GM19468 (cell line): ENCODE data around the gene PRTG.
"Not testable (repeated sequence)": the region's sequence is repeated elsewhere in the genome, so short reads cannot be mapped to it uniquely, and the experiment has no call there.

Source experiments
- ATAC-seq: cut with Tn5 transposase; IDR thresholded peaks from one replicate; pipeline ENCODE4 v1.9.1; 2021; ENCODE audit warnings: mild to moderate bottlenecking, moderate library complexity, moderate number of reproducible peaks; ENCODE audit not compliant: unreplicated experiment; ENCODE audit errors: extremely low read depth

Gene PRTG

GRCh38 chr15:55652359-55652758, 90.6 kb downstream of the PRTG start:
- ATAC-seq: no peak

GRCh38 chr15:55649058-55649423, 93.9 kb downstream of the PRTG start:
- ATAC-seq: no peak

- ATAC-seq: no peak
These were observed 104.2 kb downstream of the PRTG start for GRCh38 chr15:55638764-55639163.

GRCh38 chr15:55637086-55637485, 105.9 kb downstream of the PRTG start:
- no peak for ATAC-seq

GRCh38 chr15:55633731-55634130, 109.2 kb downstream of the PRTG start:
- no peak for ATAC-seq

- no peak for ATAC-seq
These were observed 110.5 kb downstream of the PRTG start for GRCh38 chr15:55632434-55632833.

- no peak for ATAC-seq
These were observed 112.1 kb downstream of the PRTG start for GRCh38 chr15:55630858-55631257.

- no peak for ATAC-seq
These were observed 114.6 kb downstream of the PRTG start for GRCh38 chr15:55628369-55628730.

GRCh38 chr15:55627730-55628368, 115.1 kb downstream of the PRTG start:
- no peak for ATAC-seq

GRCh38 chr15:55619783-55620182, 123.2 kb downstream of the PRTG start:
- ATAC-seq: no peak

GRCh38 chr15:55618387-55618786, 124.6 kb downstream of the PRTG start:
- no peak for ATAC-seq

GRCh38 chr15:55615445-55615844, 127.5 kb downstream of the PRTG start:
- ATAC-seq: no peak

- no peak for ATAC-seq
These were observed 129.2 kb downstream of the PRTG start for GRCh38 chr15:55613727-55614126.

GRCh38 chr15:55606214-55606613, 136.7 kb downstream of the PRTG start:
- no peak for ATAC-seq

GRCh38 chr15:55601374-55601773, 141.6 kb downstream of the PRTG start:
- no peak for ATAC-seq

GRCh38 chr15:55599439-55599838, 143.5 kb downstream of the PRTG start:
- ATAC-seq: no peak

- not testable (repeated sequence) for ATAC-seq
These were observed 149.9 kb downstream of the PRTG start for GRCh38 chr15:55593019-55593418.

- ATAC-seq: no peak
These were observed 152.2 kb downstream of the PRTG start for GRCh38 chr15:55590788-55591187.

GRCh38 chr15:55589287-55589686, 153.7 kb downstream of the PRTG start:
- ATAC-seq: no peak

- no peak for ATAC-seq
These were observed 154.2 kb downstream of the PRTG start for GRCh38 chr15:55588815-55589115.

GRCh38 chr15:55588070-55588814, 154.7 kb downstream of the PRTG start, which contains the start of gene PYGO1:
TSS of gene PYGO1 (minus strand) at chr15:55588345. CDS start at chr15:55587883, 462 bp downstream.
- ATAC-seq: no peak
